ENCODE measurements around the gene TTLL13.
"Not testable (repeated sequence)": the region's sequence is repeated elsewhere in the genome, so short reads cannot be mapped to it uniquely, and the experiment has no call there.

Gene TTLL13

DNA sequence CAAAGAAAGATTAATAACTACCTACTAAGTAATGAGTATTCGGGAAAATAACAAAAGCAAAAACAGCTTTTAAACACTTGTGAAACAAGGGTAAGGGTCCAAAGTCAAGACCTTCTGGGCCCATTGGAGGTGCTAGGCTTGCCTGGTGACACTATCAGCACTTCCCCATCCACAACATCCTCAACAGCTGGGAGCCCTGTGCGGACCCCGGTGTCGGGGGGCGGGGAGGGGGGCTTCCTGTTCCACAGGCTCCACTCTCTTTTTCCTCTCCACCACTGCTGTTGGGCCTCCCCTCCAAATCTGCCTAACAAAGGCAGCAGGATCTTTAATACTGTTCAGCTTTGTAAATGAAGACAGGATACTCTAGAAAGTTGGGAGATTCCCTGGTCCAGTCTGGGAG is 37.7 kb downstream of the TTLL13 start:
- DNase-seq (ENCODE audit: low read depth in 2 of 2): no peak

DNA sequence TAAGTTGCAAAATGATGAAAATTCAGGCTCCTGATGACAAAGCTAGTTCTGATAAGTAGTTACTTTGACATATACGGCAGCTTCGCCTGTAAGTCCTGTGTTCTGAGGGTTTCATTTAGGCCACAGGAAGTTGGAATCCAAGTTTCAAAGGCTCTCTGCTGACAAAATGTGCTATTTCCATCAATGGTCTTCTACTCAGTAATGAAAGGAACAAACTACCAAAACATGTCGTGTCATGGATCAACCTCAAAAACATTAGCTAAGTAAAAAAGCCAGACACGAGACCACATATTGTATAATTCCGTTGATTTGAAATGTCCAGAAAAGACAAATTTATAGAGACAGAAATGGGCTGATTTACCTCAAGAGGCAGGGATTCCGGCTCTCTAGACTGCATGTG is 38.6 kb downstream of the TTLL13 start:
- no peak for DNase-seq (ENCODE audit: low read depth in 2 of 2)

DNA sequence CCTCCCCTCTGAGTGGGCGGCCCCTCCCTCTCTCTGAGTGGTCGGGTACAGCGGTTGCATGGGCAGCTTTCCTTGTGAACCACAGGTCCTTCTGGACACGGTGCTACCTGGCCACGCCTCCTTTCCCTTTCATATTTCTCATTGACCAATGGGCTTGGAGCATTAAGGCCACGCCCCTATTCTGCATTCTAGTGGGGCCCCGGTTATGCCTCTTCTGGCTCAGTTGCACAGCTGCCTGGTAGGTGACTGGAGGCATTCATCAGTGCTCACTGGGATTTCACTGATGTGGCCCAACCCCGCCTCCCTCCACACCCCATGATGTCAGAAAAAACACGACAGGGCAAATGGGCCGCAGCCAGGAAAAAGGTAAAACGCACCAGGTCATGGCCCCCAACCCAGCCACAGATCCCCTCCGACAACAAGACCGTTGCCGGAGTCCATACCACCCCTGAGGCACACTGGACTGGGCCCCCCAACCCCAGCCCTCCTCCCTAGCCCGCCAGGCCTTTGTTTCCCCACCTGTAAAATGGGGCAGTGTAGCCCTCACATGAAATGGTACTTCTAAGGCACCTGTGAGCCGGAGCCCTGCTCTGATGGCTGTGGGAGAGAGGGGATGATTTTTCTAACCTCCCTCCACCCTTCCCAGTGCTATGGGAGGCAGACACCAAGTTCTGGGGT is 42.5 kb downstream of the TTLL13 start:
- DNase-seq (ENCODE audit: low read depth in 2 of 2): no peak

DNA sequence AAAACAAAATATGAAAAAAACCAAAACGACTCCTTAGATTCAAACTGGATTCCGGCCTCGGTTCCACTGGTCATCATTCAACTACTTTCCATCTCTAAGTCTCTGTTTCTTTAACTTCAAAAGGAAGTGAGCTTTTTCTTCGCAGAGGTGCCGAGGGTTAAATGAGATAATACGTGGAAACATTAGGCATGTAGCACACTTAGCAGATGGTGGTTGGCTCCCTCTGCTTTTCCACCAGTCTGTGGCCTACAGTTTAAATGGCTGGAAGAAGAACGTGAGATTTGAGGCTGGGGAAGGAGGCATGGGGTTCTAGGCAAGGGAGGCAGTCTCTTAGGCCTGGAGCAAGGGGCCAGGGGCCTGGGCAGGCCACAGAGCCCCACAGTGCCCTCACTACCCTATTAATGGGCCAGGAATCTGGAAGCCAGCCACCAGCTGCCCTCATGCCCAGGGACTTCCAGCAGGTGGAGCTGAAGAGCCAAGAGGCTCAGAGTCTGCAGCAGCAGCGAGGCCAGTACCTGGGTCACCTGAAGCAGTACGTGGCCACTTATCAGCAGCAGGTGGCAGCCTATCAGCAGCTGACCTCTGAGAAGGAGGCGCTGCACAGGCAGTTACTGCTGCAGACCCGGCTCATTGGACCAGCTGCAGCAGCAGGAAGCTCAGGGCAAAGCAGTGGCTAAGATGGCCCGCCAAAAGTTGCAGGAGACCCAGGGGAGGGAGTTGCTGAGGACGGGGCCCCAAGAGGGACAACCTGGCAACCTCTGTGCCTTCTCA is 43.9 kb downstream of the TTLL13 start:
- peak; percentile 25 to 32 for DNase-seq (ENCODE audit: low read depth in 2 of 2)

DNA sequence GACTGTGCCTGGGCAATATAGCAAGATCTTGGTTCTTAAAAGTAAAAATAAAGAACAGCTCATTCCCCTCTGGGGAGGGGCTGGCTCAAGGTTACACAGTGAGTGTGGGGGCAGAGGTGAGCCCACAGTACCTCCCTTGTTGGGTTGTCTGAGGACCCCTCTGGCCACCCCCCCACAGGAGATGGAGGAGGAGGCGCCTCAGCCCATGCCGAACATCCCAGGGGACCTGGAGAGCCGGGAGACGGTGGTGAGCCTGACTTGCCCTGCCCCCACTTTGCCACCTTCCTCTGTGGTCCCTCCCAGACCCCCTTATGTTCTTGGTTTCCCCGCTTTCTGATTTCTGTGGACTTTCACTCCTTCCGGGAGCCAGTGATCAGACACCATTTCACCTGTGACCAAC is 44.8 kb downstream of the TTLL13 start:
- no peak for DNase-seq (ENCODE audit: low read depth in 2 of 2)

DNA sequence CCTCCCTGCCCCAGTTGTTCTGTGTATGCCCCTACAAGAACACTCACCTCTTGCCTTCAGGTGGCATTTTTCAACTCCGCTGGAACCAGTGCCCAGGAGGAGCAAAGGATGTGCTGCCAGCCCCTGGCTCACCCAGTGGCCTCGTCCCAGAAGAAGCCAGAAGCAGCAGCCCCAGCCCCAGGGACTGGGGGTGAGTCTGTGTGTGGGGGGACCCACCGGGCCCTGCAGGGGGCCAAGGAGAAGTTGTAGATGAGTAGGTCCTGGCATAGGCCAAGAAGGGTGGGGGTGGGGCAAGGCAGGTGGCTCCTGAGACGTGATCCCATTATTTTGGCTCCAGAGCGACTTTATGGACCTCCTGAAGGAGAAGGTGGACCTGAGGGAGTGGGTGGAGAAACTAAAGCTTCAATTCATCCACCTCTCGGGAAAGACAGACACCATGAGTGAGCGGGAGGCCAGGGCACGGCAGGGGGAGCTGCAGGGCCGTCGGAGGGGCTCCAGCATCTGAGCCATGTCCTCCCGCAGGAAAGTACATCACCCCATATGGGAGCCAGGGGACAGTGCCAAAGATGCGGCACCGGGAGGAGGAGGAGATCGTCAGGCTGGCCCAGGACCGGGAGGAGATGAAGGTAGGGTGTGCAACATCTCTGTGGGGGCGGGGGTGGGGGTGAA is 45.4 kb downstream of the TTLL13 start:
- no peak for DNase-seq (ENCODE audit: low read depth in 2 of 2)

DNA sequence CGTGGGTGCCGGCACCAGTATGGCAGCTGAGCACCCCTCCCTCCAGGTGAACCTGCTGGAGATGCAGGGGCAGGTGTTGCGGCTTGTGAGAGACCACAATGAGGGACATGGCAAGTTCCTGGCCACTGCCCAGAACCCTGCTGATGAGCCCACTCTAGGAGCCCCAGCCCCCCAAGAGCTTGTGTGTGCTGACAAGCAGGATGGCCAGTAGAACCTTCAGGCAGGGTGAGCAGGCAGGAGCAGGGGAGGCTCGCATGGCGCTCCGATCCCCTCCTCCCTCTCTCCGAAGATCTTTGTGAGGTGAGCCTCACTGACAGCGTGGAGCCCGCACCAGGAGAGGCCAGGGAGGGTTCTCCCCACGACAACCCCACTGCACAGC is 45.9 kb downstream of the TTLL13 start:
- DNase-seq (ENCODE audit: low read depth in 2 of 2): no peak

DNA sequence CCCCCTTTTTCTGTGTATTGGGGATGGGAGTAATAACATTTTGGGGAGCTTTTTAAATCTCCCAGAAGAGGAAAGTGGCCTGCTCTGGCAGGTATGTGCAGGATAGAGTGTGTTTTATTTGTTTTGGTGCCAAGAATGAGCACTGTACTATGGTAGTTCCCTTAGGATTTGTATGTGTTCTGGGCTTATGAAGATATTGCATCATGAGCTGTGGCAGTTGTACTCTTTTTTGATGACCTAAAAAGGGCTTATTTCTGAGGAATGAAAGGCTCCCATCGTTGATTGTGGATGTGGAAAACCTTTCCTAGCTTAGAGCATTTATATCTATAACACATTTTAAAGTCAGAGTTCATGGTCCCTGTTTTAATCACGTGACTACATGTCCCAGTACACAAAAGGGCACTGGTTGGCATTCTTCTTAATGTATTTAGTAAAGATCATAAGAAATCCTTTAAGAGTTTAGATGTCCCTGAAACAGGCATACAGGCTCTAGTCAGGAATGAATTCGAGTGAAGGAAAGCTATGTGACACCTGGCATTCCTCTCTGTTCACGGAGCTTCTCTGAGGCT is 47.0 kb downstream of the TTLL13 start:
- DNase-seq (ENCODE audit: low read depth in 2 of 2): not testable (repeated sequence)

DNA sequence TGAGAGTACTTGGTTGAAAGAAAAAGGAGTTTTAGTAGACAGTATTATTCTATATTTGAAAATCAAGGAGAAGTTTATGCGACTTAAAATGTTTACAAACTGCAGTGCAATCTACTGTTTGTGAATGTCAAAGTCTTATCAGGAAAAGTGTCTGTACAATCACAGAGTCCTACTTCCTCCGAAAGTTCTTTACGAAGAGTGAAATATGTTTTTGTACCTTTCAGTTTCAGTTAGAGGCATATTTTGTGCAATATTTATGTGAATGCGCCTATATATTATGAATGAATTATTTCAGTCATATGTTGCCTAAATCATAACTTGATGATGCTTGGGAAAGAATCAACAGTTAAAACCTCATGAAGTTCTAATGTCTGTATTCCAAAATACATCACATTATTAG is 47.7 kb downstream of the TTLL13 start:
- no peak for DNase-seq (ENCODE audit: low read depth in 2 of 2)

DNA sequence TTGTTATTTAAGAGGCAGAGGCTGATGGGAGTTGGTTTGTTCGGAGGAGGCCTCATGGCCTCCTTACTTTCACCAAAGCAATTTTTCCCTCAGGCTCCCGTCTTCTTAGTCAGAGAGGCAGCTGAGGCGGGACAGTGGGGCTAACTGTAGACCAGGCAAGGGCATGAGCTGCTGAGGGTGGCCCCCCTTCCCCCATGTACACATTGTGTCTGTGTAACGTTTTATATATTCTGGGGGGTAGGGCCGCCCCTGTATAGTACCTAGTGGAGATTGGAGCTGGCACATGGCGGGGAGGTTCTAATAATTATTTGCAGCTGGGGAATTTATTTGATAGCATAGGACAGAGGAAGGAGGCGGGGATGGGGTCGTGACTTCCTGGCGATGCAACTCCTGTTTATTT is 51.2 kb downstream of the TTLL13 start:
- no peak for DNase-seq (ENCODE audit: low read depth in 2 of 2)

DNA sequence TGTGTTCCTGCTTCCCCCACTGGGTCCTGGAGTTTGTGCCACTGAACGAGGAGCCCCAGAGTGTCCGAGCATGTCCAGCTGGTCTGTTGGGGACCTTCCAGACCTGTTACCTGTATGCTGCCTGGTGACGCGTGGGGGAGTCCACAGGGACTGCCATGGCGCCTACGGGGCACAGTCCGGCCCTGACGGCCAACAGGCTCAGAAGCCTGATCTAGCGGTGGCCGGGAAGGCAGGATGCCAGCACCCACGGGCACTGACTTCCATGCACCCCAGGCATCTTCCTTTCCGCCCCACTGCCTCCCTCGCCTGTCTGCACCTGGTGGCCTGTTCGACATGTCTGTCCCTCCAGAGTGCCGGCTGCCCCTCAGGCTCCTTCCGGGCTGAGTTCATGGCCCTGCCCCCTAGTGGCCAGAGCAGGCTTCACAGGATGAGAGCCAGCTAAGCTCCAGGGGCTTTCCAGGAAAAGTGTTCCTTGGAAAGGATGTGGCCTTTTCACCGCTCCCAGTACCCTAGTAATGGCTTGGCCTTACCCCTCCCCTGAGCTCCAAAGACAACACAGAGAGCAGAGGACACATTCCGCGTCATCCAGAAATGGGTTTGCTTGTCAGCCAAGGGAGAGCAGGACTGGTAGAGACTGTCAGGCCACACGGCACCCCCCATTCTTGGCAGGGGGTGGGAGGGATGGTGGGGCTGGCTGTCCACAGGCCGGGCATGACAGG is 51.8 kb downstream of the TTLL13 start:
- DNase-seq (ENCODE audit: low read depth in 2 of 2): peak; percentile 8 to 29

DNA sequence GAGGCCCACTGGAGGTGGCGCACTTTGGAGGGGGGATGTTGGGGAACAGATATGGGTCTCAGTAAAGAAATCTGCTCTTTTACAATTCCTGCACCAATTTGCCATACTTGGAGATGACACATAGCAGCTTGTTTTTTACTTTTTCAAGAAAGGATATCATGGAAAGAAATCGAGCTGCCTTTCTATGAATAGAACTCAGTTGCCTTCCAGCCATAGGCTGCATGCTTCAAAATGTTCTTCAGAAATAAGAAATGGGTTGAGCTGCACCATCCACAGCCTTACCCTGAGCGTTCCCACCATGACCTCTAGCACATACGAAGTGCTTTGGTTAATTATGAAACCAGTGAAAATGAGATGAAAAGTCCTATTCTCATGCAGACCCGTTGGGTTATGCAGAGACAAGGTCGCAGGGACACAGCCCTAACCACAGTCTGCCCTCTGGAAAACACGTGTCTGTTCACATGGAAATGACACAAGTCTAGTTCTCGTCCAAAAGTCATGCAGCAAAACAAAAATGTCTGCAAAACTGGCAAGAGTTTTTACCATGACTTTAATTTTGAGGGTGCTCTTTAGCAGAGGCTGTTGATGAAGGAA is 52.4 kb downstream of the TTLL13 start:
- DNase-seq (ENCODE audit: low read depth in 2 of 2): no peak

DNA sequence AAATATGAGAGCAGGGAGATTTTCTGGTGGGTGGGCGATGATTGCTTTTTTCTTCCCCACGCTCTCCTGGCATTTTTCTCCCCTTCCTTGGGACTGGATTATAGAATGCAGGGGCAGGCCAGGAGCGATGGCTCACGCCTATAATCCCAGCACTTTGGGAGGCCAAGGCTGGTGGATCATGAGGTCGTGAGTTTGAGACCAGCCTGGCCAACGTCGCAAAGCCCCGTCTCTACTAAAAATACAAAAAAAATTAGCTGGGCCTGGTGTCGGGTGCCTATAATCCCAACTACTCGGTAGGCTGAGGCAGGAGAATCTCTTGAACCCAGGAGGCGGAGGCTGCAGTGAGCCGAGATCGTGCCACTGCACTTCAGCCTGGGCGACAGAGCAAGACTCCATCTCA is 56.0 kb downstream of the TTLL13 start:
- not testable (repeated sequence) for DNase-seq (ENCODE audit: low read depth in 2 of 2)

DNA sequence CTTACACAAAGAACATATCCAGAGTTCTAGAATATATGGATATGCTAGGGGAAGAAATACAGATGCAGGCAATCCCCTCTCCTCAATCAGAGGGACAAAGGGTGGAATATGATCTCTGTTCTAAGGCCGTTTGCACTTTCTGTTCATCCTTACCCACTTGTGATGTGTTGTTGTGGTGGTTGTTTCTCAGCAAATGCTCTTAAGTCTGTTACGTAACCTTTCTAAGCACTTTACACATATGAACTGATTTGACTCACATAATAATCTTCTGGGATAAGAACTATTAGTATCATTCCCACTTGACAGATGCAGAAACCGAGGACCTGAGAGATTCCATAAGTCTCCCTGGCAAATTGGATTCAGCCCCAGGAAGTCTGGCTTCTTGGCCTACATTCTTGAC is 56.6 kb downstream of the TTLL13 start:
- DNase-seq (ENCODE audit: low read depth in 2 of 2): no peak

DNA sequence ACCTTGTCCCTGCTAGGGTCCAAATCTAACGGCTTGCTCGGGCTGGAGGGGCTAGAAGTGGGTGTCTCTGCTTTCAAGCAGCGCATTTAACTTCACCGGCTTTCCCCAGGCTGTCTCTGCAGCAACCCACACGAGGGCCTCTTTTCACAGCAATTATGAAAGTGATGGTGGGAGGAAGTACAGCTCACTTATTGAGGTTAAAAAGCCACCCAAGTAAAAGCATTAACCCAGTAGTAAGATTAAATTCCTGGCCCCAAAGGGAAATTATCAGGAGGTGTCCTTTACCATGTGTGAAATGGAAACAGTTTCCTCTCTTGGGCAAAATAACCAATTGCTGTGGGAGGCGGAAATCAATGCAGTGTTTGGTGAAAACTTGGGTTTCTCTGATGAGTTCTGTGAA is 57.2 kb downstream of the TTLL13 start:
- DNase-seq (ENCODE audit: low read depth in 2 of 2): peak in 1 of 2 donors; percentile 16

DNA sequence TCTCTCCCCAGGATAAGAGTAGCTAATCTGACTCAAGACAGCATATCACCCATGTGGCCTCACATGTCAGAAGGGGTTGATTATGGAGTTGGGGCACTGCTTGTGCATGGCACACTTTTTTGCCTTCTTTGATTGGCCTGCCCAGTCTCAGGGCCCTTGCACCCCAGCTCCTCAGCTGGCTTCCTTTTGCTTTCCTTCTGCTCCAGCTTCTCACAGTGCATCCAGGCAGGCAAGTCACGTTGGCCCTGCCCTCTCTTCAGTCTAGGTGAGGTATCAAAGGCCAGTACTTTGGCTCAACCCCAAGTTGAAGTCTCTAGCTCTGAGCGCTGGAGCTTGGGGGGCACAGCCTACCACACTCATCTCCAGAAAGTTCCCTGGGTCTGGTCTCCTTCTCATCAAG is 58.3 kb downstream of the TTLL13 start:
- DNase-seq (ENCODE audit: low read depth in 2 of 2): no peak

DNA sequence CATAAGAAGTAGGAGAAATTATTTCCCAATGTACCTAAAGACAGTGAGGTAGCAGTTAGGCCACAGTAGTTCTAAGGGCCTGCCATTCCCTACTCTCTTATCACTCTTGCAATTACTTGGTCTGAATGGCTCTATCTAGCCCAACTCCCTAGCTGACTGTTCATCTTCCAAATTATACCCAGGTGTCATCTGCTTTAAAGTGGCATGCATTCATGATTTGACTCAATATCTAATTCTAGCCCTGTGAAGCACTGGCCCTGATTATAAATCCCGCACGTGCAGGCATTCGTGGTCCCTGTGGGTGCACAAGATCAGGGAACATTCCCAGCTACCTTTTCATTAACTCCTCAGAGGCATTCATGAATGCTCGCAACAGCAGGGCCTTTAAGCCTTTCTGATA is 59.7 kb downstream of the TTLL13 start:
- DNase-seq (ENCODE audit: low read depth in 2 of 2): no peak

Measured in activated CD8-positive, alpha-beta memory T cell treated with anti-CD3 and anti-CD28 coated beads for 4 hours (primary cell).